Thyroid gland (tissue), 4 donors: ENCODE data around the gene MRTFB.

Source experiments
- CTCF ChIP-seq, 6 experiments: fragments of 200-600 bp in 3 of 6; fragments of 450-650 bp in 3 of 6; sonication (generic) in 3 of 6; IDR thresholded peaks; one replicate each; pipeline ENCODE4 v1.5.1; 2016 to 2019; ENCODE audit warnings: antibody characterized with exemption in 6 of 6, mild to moderate bottlenecking in 2 of 6, inconsistent platforms in 1 of 6, moderate library complexity in 1 of 6
- POLR2A ChIP-seq, 2 donors: fragments of 450-650 bp; IDR thresholded peaks; one replicate each; pipeline ENCODE4 v1.6.1; 2017; ENCODE audit warnings: antibody characterized with exemption in 2 of 2, mild to moderate bottlenecking in 2 of 2, moderate library complexity in 1 of 2

GRCh38 chr16:14240219-14240843, 169.2 kb downstream of the MRTFB start:
- TF ChIP-seq CTCF (IDR thresholded peaks at IDR 0.05), result no peak
- no peak for TF ChIP-seq POLR2A (IDR thresholded peaks at IDR 0.05)
